GM23248 (cell line): ENCODE results near the gene DYSF.

Experiments
- EZH2 ChIP-seq: fragments of 200-600 bp; sonication (generic); IDR thresholded peaks from 2 replicates; pipeline ENCODE4 v1.6.1; 2018; ENCODE audit warnings: antibody characterized with exemption, mild to moderate bottlenecking; ENCODE audit not compliant: insufficient read depth, poor library complexity, severe bottlenecking
- EZH2phosphoT487 ChIP-seq: fragments of 200-600 bp; sonication (generic); IDR thresholded peaks from 2 replicates; pipeline ENCODE4 v1.6.1; 2018; ENCODE audit warnings: antibody characterized with exemption, moderate library complexity, mild to moderate bottlenecking, low read depth; ENCODE audit not compliant: insufficient read depth

DNA sequence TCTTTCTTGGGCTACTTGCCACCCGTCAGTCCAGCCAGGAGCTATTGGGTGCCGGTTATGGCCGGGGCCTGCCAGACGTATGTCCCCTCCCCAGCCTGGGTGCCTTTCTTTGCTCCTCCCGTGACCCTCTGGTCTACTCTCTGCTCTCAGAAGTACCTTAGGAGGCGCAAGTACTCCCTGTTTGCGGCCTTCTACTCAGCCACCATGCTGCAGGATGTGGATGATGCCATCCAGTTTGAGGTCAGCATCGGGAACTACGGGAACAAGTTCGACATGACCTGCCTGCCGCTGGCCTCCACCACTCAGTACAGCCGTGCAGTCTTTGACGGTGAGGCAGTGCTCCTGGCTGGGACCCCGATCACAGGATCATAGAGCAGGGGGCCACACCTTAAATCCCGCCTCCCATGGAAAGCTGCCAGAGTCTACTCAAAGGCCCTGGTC, 99.5 kb downstream of the DYSF start:
- no peak for TF ChIP-seq EZH2
- TF ChIP-seq EZH2phosphoT487: no peak
